Measurements from ENCODE around the gene NT5E. TPM values are rescaled to one million over a fixed set of nuclear protein-coding genes. Genes with fewer than 3 reads are reported as not detected.

Gene NT5E
- total and polyA plus RNA-seq, 7 donors = 0.57 to 3.9 (median 2.3) TPM

DNA sequence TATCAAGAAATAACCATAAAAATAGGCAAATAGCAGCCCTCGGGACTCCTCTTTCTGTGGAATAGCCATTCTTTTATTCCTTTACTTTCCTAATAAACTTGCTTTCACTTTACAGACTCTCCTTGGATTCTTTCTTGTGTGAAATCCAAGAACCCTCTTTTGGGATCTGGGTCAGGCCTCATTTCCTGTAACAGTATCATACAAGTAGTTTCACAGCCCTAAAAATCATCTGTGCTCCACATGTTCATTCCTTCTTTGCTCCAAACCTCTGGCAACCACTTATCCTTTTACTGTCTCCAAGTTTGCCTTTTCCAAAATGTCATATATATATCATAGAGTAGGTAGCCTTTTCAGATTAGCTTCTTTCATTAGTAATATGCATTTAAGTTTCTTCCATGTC, 13.5 kb upstream of the NT5E start:
- 31 to 37% (median 35%) methylated on average over 1 of the region's 1 CpG for whole genome bisulfite sequencing, 3 donors
- H3K27ac ChIP-seq = no peak overlapping the region
- H3K27me3 ChIP-seq (ENCODE audit: insufficient read depth in 3 of 3, low read length in 2 of 3) = no peaks in the 10 kb centered on the region
- H3K4me3 ChIP-seq = no peak overlapping the region
- H3K36me3 ChIP-seq (ENCODE audit: insufficient read depth in 1 of 2, low read depth in 1 of 2) = no peaks in the 10 kb centered on the region
- peak in 2 of 4 donors; percentile 49 to 51 for ATAC-seq
- DNase-seq = no peak
- H3K4me1 ChIP-seq = no peaks in the 10 kb centered on the region
- peaks cover 6% of the 10 kb centered on the region for H3K9me3 ChIP-seq
- intact Hi-C loops (cut with DNase I) = no loop called here
- TF ChIP-seq, protein P1, sequence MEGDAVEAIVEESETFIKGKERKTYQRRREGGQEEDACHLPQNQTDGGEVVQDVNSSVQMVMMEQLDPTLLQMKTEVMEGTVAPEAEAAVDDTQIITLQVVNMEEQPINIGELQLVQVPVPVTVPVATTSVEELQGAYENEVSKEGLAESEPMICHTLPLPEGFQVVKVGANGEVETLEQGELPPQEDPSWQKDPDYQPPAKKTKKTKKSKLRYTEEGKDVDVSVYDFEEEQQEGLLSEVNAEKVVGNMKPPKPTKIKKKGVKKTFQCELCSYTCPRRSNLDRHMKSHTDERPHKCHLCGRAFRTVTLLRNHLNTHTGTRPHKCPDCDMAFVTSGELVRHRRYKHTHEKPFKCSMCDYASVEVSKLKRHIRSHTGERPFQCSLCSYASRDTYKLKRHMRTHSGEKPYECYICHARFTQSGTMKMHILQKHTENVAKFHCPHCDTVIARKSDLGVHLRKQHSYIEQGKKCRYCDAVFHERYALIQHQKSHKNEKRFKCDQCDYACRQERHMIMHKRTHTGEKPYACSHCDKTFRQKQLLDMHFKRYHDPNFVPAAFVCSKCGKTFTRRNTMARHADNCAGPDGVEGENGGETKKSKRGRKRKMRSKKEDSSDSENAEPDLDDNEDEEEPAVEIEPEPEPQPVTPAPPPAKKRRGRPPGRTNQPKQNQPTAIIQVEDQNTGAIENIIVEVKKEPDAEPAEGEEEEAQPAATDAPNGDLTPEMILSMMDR (IDR thresholded peaks at IDR 0.05) = no peak

DNA sequence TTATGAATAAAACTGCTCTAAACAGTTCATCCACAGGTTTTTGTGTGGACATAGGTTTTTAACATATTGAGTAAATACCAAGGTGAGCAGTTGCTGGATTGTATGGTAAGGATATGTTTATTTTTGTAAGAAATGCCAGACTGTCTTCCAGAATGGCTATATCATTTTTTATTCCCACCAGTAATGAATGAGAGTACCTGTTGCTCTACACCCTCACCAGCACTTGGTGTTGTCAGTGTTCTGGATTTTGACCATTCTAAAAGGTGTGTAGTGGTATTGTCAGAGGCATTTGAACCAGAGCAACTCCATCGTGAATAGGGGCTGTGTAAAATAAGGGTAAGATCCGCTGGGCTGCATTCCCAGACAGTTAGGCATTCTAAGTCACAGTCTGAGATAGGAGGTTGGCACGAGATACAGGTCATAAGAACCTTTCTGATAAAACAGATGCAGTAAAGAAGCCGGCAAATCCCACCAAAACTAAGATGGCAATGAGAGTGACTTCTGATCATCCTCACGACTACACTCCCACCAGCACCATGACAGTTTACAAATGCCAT, 12.9 kb upstream of the NT5E start:
- intact Hi-C loops (cut with DNase I) = no loop called here
- no peaks in the 10 kb centered on the region for H3K36me3 ChIP-seq (ENCODE audit: insufficient read depth in 1 of 2, low read depth in 1 of 2)
- no peaks in the 10 kb centered on the region for H3K27me3 ChIP-seq (ENCODE audit: insufficient read depth in 3 of 3, low read length in 2 of 3)
- no peak overlapping the region for H3K27ac ChIP-seq
- H3K4me3 ChIP-seq = no peak overlapping the region
- peaks cover 6% of the 10 kb centered on the region for H3K9me3 ChIP-seq
- DNase-seq (no peak), ATAC-seq (no peak)
- TF ChIP-seq, protein P1 (IDR thresholded peaks at IDR 0.05) = no peak
- 73 to 79% (median 78%) methylated on average over 5 of the region's 5 CpGs for WGBS, 3 donors
- H3K4me1 ChIP-seq = no peaks in the 10 kb centered on the region

DNA sequence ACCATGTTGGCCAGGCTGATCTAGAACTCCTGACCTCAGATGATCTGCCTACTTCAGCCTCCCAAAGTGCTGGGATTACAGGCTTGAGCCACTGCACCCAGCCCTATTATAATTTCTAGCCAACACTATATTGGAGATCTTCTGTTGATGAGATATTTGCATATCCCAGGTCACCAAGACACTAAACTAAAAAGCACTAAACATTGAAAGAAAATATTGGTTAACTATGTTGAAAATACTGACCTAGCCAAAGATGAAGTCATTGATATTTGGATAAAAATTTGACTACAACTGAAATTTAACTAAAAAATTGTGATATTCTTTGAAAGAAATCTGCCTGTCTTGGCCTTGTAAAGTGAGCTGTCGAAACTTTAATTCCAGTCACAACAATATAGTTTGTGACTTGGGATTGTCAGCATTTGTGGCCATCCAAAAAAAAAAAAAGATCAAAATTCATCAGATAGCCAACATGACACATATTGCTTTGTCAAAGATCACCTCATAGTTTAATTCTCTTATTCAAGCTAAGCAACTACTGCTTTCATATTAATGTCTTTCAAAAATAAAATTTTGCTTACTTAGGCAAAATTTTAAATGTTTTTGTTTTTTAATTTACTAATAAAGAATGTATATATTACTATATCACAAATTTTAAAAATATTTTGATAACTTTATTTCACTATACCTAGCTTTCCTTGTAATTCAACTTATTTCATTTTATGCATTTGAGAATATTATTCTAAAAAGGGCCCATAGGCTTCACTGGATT, 6.3 kb upstream of the NT5E start:
- no peaks in the 10 kb centered on the region for H3K4me1 ChIP-seq
- no peaks in the 10 kb centered on the region for H3K36me3 ChIP-seq (ENCODE audit: insufficient read depth in 1 of 2, low read depth in 1 of 2)
- ATAC-seq = no peak
- H3K27ac ChIP-seq = no peak overlapping the region
- peaks cover 0 to 30% (median 0%) of the 10 kb centered on the region in 3 donors for H3K27me3 ChIP-seq (ENCODE audit: insufficient read depth in 3 of 3, low read length in 2 of 3)
- 90 to 92% (median 91%) methylated on average over 1 of the region's 1 CpG for WGBS, 3 donors
- TF ChIP-seq, protein P1 (IDR thresholded peaks at IDR 0.05) = no peak
- peaks cover 6% of the 10 kb centered on the region for H3K9me3 ChIP-seq
- DNase-seq = no peak
- intact Hi-C loops (cut with DNase I) = no loop called here
- no peak overlapping the region for H3K4me3 ChIP-seq

DNA sequence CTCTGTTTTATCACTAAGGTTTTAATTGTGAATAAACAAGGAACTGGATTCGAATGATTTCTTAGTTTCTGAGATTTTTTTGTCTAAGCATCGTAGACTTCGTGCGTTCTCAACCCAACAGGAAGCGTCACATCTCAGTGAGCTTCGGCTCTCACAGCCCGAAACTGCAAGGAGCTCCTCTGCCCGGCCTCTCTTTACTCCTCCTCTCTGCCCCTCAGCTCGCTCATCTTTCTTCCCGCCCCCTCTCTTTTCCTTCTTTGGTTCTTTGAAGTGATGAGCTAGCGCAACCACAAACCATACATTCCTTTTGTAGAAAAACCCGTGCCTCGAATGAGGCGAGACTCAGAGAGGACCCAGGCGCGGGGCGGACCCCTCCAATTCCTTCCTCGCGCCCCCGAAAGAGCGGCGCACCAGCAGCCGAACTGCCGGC, 480 bp upstream of the NT5E start:
- Histone ChIP-seq H3K4me3 (peak overlapping the region; percentile 69), H3K9me3 (no peaks in the 10 kb centered on the region), H3K36me3 (ENCODE audit: insufficient read depth in 1 of 2, low read depth in 1 of 2) (no peaks in the 10 kb centered on the region), H3K4me1 (peaks cover 7% of the 10 kb centered on the region), H3K27ac (peak overlapping the region; percentile 60), H3K27me3 (ENCODE audit: insufficient read depth in 3 of 3, low read length in 2 of 3) (peaks cover 0 to 32% (median 0%) of the 10 kb centered on the region in 3 donors)
- ATAC-seq (peak in 2 of 4 donors; percentile 31 to 46), DNase-seq (peak in 1 of 2 donors; percentile 33)
- intact Hi-C loops (cut with DNase I) = no loop called here
- 0 to 1% (median 1%) methylated on average over 24 of the region's 24 CpGs for WGBS, 3 donors
- TF ChIP-seq, protein P1 (IDR thresholded peaks at IDR 0.05) = no peak
